Colon (tissue), 2 donors: ENCODE data around the gene DNAJA2.
"Not testable (repeated sequence)": the region's sequence is repeated elsewhere in the genome, so short reads cannot be mapped to it uniquely, and the experiment has no call there.

Experiments
- FAIRE-seq: peaks from 2 replicates; lab custom pipeline; 2012; peaks lifted over from hg19 to GRCh38; lab: Jason Lieb, UNC
- donor health status: control.
- donor health status: control.

Gene DNAJA2

GRCh38 chr16:46975165-46975564 lies 1.7 kb upstream of the DNAJA2 start:
- FAIRE-seq = no peak

GRCh38 chr16:46974352-46974751 lies 878 bp upstream of the DNAJA2 start:
- FAIRE-seq = no peak

- no peak for FAIRE-seq
These were observed 486 bp upstream of the DNAJA2 start for GRCh38 chr16:46973996-46974324.

- FAIRE-seq = no peak
These were observed 856 bp downstream of the DNAJA2 start for GRCh38 chr16:46972429-46973206.

- no peak for FAIRE-seq
These were observed 2.2 kb downstream of the DNAJA2 start for GRCh38 chr16:46971271-46971670.

- FAIRE-seq = no peak
These were observed 3.4 kb downstream of the DNAJA2 start for GRCh38 chr16:46970089-46970488.

GRCh38 chr16:46968063-46968435 lies 5.4 kb downstream of the DNAJA2 start:
- FAIRE-seq = no peak

- no peak for FAIRE-seq
These were observed 10.8 kb downstream of the DNAJA2 start for GRCh38 chr16:46962629-46963028.

GRCh38 chr16:46961373-46962353 lies 11.8 kb downstream of the DNAJA2 start:
- no peak for FAIRE-seq

GRCh38 chr16:46954562-46954961 lies 18.9 kb downstream of the DNAJA2 start:
- FAIRE-seq = no peak

GRCh38 chr16:46950009-46950408 lies 23.5 kb downstream of the DNAJA2 start:
- no peak for FAIRE-seq

GRCh38 chr16:46949241-46949892 lies 24.1 kb downstream of the DNAJA2 start:
- FAIRE-seq = no peak

- FAIRE-seq = no peak
These were observed 24.8 kb downstream of the DNAJA2 start for GRCh38 chr16:46948548-46949166.

- FAIRE-seq = no peak
These were observed 25.4 kb downstream of the DNAJA2 start for GRCh38 chr16:46947900-46948547.

GRCh38 chr16:46944713-46945112 lies 28.8 kb downstream of the DNAJA2 start:
- not testable (repeated sequence) for FAIRE-seq

- FAIRE-seq = no peak
These were observed 35.9 kb downstream of the DNAJA2 start for GRCh38 chr16:46937536-46937935.

GRCh38 chr16:46932802-46933201 lies 40.7 kb downstream of the DNAJA2 start:
- no peak for FAIRE-seq

GRCh38 chr16:46930861-46931260 lies 42.6 kb downstream of the DNAJA2 start:
- no peak for FAIRE-seq

- no peak for FAIRE-seq
These were observed 43.8 kb downstream of the DNAJA2 start for GRCh38 chr16:46929378-46930332.

- FAIRE-seq = no peak
These were observed 44.7 kb downstream of the DNAJA2 start for GRCh38 chr16:46928811-46929210.

- FAIRE-seq = no peak
These were observed 46.2 kb downstream of the DNAJA2 start for GRCh38 chr16:46927273-46927672.
